Panc1 (cell line): ENCODE measurements around the gene TP53BP1. TPM values are rescaled to one million over a fixed set of nuclear protein-coding genes. Genes with fewer than 3 reads are reported as not detected.

Source experiments
- ATAC-seq: fragments of 200-7000 bp; cut with Tn5 transposase; 2 replicates; pipeline ENCODE4 v1.9.1; 2020; ENCODE audit warnings: mild to moderate bottlenecking, moderate library complexity
- BruUV-seq: library from RNA; stranded (reverse); fragments of 400-500 nt; replicated peaks from 2 replicates; lab custom pipeline; 2021; lab: Mats Ljungman, UMichigan
- CTCF ChIA-PET: fragments of 300-600 bp; sonication (Branson Sonifier 250); formaldehyde crosslinking; loops from one replicate; lab custom pipeline; 2022; ENCODE audit warnings: antibody characterized with exemption; lab: Charles Lee
- POLR2A ChIA-PET: fragments of 300-600 bp; sonication (Branson Sonifier 250); formaldehyde crosslinking; loops from one replicate; lab custom pipeline; 2022; ENCODE audit warnings: antibody characterized with exemption; lab: Charles Lee
- DNase-seq: peaks from one replicate; pipeline ENCODE4 v3.0.0-alpha.2; 2010; ENCODE audit warnings: low read depth, low spot score
- H3K27ac ChIP-seq: 2 replicates; pipeline ENCODE4 v1.5.1; 2011; ENCODE audit warnings: mild to moderate bottlenecking, low read length, inconsistent platforms
- H3K27me3 ChIP-seq: fragments of 200-500 bp; sonication (Bioruptor generic); 2 replicates; pipeline ENCODE4 v1.6.0; 2014; ENCODE audit warnings: low read length, inconsistent platforms; ENCODE audit not compliant: control insufficient read depth, insufficient read depth
- H3K36me3 ChIP-seq: fragments of 200-500 bp; sonication (Bioruptor generic); 2 replicates; pipeline ENCODE4 v1.5.1; 2014; ENCODE audit warnings: inconsistent platforms, mild to moderate bottlenecking, low read length, moderate library complexity; ENCODE audit not compliant: control insufficient read depth, insufficient read depth
- H3K4me1 ChIP-seq: 2 replicates; pipeline ENCODE4 v1.5.1; 2011; ENCODE audit warnings: inconsistent platforms, mild to moderate bottlenecking, low read length, moderate library complexity; ENCODE audit not compliant: control insufficient read depth, insufficient read depth
- H3K4me3 ChIP-seq, 2 experiments: 2 replicates each; pipeline ENCODE4 v1.5.1; 2011 to 2012; ENCODE audit warnings: low read depth in 2 of 2, low read length in 2 of 2, mild to moderate bottlenecking in 2 of 2, inconsistent platforms in 1 of 2, moderate library complexity in 1 of 2
- H3K9me3 ChIP-seq: fragments of 200-500 bp; sonication (Bioruptor generic); 2 replicates; pipeline ENCODE4 v1.5.1; 2014; ENCODE audit warnings: low read depth, mild to moderate bottlenecking, inconsistent platforms, low read length, moderate library complexity; ENCODE audit not compliant: control insufficient read depth, insufficient read depth
- CTCF ChIP-seq: fragments of 450-650 bp; IDR thresholded peaks from 2 replicates; pipeline ENCODE4 v1.5.1; 2017; ENCODE audit warnings: mild to moderate bottlenecking
- POLR2AphosphoS5 ChIP-seq: IDR thresholded peaks from 2 replicates; pipeline ENCODE4 v1.6.1; 2012; ENCODE audit warnings: mild to moderate bottlenecking, low read depth, low read length, moderate library complexity
- SIN3A ChIP-seq: IDR thresholded peaks from 2 replicates; pipeline ENCODE4 v1.6.1; 2012; ENCODE audit warnings: low read depth, mild to moderate bottlenecking, low read length, moderate library complexity, borderline replicate concordance; ENCODE audit not compliant: insufficient read depth
- TCF7L2 ChIP-seq: IDR thresholded peaks from 2 replicates; pipeline ENCODE4 v1.6.1; 2011; ENCODE audit warnings: mild to moderate bottlenecking, low read depth, low read length, inconsistent platforms
- in situ Hi-C: cut with HindIII; loops from 2 replicates; pipeline ENCODE4 v1.10.0; 2016; ENCODE audit warnings: low sequenced_read_pairs, low pct_unique_long_range_greater_than_20kb
- intact Hi-C: fragments of 100-400 bp; cut with micrococcal nuclease; formaldehyde crosslinking; loops from one replicate; pipeline ENCODE4 v1.10.0; 2022; ENCODE audit not compliant: unreplicated experiment
- total RNA-seq: library from RNA; stranded (reverse); gene quantifications from one replicate; pipeline ENCODE4 v1.2.1, GENCODE V29; 2021; ENCODE audit not compliant: unreplicated experiment
- TF ChIP-seq, protein P1 (sequence below), 2 experiments: IDR thresholded peaks; 2 replicates each; pipeline ENCODE4 v1.6.1; 2011 to 2012; ENCODE audit warnings: low read depth in 2 of 2, control low read depth in 1 of 2, low read length in 1 of 2, mild to moderate bottlenecking in 1 of 2, moderate library complexity in 1 of 2; ENCODE audit not compliant: insufficient read depth in 1 of 2

TP53BP1 gene
- total RNA-seq, 1 experiment from 2014 or later = 80.3 TPM

DNA sequence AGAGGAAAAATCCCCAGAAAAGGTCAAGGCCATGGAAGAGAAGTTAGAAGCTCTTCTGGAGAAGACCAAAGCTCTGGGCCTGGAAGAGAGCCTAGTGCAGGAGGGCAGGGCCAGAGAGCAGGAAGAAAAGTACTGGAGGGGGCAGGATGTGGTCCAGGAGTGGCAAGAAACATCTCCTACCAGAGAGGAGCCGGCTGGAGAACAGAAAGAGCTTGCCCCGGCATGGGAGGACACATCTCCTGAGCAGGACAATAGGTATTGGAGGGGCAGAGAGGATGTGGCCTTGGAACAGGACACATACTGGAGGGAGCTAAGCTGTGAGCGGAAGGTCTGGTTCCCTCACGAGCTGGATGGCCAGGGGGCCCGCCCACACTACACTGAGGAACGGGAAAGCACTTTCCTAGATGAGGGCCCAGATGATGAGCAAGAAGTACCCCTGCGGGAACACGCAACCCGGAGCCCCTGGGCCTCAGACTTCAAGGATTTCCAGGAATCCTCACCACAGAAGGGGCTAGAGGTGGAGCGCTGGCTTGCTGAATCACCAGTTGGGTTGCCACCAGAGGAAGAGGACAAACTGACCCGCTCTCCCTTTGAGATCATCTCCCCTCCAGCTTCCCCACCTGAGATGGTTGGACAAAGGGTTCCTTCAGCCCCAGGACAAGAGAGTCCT lies 33.4 kb upstream of the TP53BP1 start:
- H3K4me3 ChIP-seq = no peak overlapping the region
- H3K27me3 ChIP-seq = no peaks in the 10 kb centered on the region
- no peak overlapping the region for H3K27ac ChIP-seq
- no peaks in the 10 kb centered on the region for H3K4me1 ChIP-seq
- TF ChIP-seq CTCF = no peak
- TF ChIP-seq, protein P1, sequence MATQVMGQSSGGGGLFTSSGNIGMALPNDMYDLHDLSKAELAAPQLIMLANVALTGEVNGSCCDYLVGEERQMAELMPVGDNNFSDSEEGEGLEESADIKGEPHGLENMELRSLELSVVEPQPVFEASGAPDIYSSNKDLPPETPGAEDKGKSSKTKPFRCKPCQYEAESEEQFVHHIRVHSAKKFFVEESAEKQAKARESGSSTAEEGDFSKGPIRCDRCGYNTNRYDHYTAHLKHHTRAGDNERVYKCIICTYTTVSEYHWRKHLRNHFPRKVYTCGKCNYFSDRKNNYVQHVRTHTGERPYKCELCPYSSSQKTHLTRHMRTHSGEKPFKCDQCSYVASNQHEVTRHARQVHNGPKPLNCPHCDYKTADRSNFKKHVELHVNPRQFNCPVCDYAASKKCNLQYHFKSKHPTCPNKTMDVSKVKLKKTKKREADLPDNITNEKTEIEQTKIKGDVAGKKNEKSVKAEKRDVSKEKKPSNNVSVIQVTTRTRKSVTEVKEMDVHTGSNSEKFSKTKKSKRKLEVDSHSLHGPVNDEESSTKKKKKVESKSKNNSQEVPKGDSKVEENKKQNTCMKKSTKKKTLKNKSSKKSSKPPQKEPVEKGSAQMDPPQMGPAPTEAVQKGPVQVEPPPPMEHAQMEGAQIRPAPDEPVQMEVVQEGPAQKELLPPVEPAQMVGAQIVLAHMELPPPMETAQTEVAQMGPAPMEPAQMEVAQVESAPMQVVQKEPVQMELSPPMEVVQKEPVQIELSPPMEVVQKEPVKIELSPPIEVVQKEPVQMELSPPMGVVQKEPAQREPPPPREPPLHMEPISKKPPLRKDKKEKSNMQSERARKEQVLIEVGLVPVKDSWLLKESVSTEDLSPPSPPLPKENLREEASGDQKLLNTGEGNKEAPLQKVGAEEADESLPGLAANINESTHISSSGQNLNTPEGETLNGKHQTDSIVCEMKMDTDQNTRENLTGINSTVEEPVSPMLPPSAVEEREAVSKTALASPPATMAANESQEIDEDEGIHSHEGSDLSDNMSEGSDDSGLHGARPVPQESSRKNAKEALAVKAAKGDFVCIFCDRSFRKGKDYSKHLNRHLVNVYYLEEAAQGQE (IDR thresholded peaks at IDR 0.05; ENCODE audit: insufficient read depth in 1 of 2, low read depth in 2 of 2, low read length in 1 of 2) = no peak
- no peak for TF ChIP-seq TCF7L2
- TF ChIP-seq SIN3A = no peak
- no peak for TF ChIP-seq POLR2AphosphoS5
- BruUV-seq = no TSS peak
- intact Hi-C loops = no loop called here
- ChIA-PET CTCF (interaction anchor here (1.0 kb wide), 1 partner anchor 12 kb away, joined by 4 read pairs; no protein-coding TSS in a partner anchor), POLR2A (interaction anchor here (0.8 kb wide), 1 partner anchor 16 kb away, joined by 3 read pairs; no protein-coding TSS in a partner anchor)
- in situ Hi-C loops = no loop called here
- H3K9me3 ChIP-seq = no peaks in the 10 kb centered on the region
- no peak for DNase-seq
- H3K36me3 ChIP-seq = no peaks in the 10 kb centered on the region
- ATAC-seq = no peak

GRCh38 chr15:43525131-43525530 lies 32.2 kb upstream of the TP53BP1 start:
- no TSS peak for BruUV-seq
- no peaks in the 10 kb centered on the region for H3K27me3 ChIP-seq
- intact Hi-C loops (no loop called here), in situ Hi-C loops (no loop called here)
- H3K27ac ChIP-seq = no peak overlapping the region
- no peak for ATAC-seq
- no peaks in the 10 kb centered on the region for H3K4me1 ChIP-seq
- H3K4me3 ChIP-seq = no peak overlapping the region
- no peaks in the 10 kb centered on the region for H3K9me3 ChIP-seq
- POLR2A ChIA-PET = interaction anchor here (0.5 kb wide), 1 partner anchor 31 kb away, joined by 4 read pairs; no protein-coding TSS in a partner anchor
- H3K36me3 ChIP-seq = no peaks in the 10 kb centered on the region
- CTCF ChIA-PET = no interaction called here
- TF ChIP-seq POLR2AphosphoS5 = no peak
- no peak for TF ChIP-seq TCF7L2
- no peak for TF ChIP-seq CTCF
- TF ChIP-seq, protein P1 (IDR thresholded peaks at IDR 0.05; ENCODE audit: insufficient read depth in 1 of 2, low read depth in 2 of 2, low read length in 1 of 2) = no peak
- no peak for DNase-seq
